ENCODE results near the gene PIK3R3. TPM values are rescaled to one million over a fixed set of nuclear protein-coding genes. Genes with fewer than 3 reads are reported as not detected.

The PIK3R3 gene
- total and polyA plus RNA-seq, 9 of the 15 experiments (the other 6 are each of a cell fraction or from before 2014, with no cell fraction given), result 1.4 to 7.7 (median 4.6) TPM

DNA sequence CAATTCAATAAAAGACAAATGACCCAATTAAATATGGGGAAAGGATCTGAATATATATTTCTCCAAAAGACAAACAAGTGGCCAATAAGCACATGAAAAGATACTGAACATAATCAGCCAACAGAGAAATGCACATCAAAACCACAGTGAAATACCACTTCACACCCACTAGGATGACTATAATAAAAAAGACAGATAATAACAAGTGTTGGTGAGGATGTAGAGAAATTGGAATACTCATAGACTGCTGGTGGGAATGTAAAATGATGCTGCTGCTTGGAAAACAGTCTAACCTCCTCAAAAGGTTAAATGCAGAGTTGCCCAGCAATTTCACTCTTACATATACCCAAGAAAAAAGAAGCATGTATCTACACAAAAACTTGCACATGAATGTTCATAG is 48.9 kb downstream of the PIK3R3 start:
- intact Hi-C loops (cut with micrococcal nuclease), result no loop called here

More for the DNA sequence above, 48.9 kb downstream of the PIK3R3 start:
- Histone ChIP-seq H3K27ac (ENCODE audit: extremely low read depth, low read depth, low read length) (no peak overlapping the region), H3K9me3 (replicated peaks; ENCODE audit: control insufficient read depth, insufficient read depth, low read depth, low read length) (no peaks in the 10 kb centered on the region), H2AFZ (ENCODE audit: low read depth, low read length) (no peak overlapping the region), H3K27me3 (ENCODE audit: control insufficient read depth in 2 of 2, insufficient read depth in 2 of 2, low read length in 2 of 2) (no peaks in the 10 kb centered on the region), H3K4me2 (ENCODE audit: insufficient read depth, low read length) (no peak overlapping the region), H3K4me1 (replicated peaks in 1 of 2; ENCODE audit: control insufficient read depth in 2 of 2, insufficient read depth in 2 of 2, low read length in 2 of 2) (no peaks in the 10 kb centered on the region), H3K36me3 (ENCODE audit: control insufficient read depth, insufficient read depth, low read length) (no peaks in the 10 kb centered on the region), H4K20me1 (replicated peaks; ENCODE audit: control insufficient read depth, insufficient read depth, low read length) (no peaks in the 10 kb centered on the region), H3K9ac (ENCODE audit: insufficient read depth in 1 of 2, low read depth in 2 of 2, low read length in 2 of 2) (no peak overlapping the region), H3K79me2 (ENCODE audit: control insufficient read depth, insufficient read depth, low read length) (no peaks in the 10 kb centered on the region), H3K4me3 (no peak overlapping the region), H3K9me1 (ENCODE audit: control insufficient read depth, insufficient read depth, low read length) (no peaks in the 10 kb centered on the region)
- CTCF ChIA-PET (ENCODE audit: low intra/inter-chr PET ratio), result no interaction called here
- no TSS peak for BruUV-seq (replicated peaks)
- in situ Hi-C loops (cut with MboI), result no loop called here
- TF ChIP-seq, protein P1, sequence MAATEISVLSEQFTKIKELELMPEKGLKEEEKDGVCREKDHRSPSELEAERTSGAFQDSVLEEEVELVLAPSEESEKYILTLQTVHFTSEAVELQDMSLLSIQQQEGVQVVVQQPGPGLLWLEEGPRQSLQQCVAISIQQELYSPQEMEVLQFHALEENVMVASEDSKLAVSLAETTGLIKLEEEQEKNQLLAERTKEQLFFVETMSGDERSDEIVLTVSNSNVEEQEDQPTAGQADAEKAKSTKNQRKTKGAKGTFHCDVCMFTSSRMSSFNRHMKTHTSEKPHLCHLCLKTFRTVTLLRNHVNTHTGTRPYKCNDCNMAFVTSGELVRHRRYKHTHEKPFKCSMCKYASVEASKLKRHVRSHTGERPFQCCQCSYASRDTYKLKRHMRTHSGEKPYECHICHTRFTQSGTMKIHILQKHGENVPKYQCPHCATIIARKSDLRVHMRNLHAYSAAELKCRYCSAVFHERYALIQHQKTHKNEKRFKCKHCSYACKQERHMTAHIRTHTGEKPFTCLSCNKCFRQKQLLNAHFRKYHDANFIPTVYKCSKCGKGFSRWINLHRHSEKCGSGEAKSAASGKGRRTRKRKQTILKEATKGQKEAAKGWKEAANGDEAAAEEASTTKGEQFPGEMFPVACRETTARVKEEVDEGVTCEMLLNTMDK (IDR thresholded peaks at IDR 0.05; ENCODE audit: borderline replicate concordance, insufficient read depth, low read depth, low read length, poor library complexity, severe bottlenecking), result no peak
- TF ChIP-seq, protein P2, sequence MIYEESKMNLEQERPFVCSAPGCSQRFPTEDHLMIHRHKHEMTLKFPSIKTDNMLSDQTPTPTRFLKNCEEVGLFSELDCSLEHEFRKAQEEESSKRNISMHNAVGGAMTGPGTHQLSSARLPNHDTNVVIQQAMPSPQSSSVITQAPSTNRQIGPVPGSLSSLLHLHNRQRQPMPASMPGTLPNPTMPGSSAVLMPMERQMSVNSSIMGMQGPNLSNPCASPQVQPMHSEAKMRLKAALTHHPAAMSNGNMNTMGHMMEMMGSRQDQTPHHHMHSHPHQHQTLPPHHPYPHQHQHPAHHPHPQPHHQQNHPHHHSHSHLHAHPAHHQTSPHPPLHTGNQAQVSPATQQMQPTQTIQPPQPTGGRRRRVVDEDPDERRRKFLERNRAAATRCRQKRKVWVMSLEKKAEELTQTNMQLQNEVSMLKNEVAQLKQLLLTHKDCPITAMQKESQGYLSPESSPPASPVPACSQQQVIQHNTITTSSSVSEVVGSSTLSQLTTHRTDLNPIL (CRISPR knock-in tag; IDR thresholded peaks at IDR 0.05), result no peak
- TF ChIP-seq NR4A1 (CRISPR knock-in tag; IDR thresholded peaks at IDR 0.05) (no peak), NR4A1 (tag; IDR thresholded peaks at IDR 0.05) (no peak), PCBP2 (IDR thresholded peaks at IDR 0.05; ENCODE audit: low read depth, low read length, poor library complexity, severe bottlenecking) (no peak), RBM25 (IDR thresholded peaks at IDR 0.05; ENCODE audit: low read depth, low read length, severe bottlenecking) (peak; percentile 31), RCOR1 (IDR thresholded peaks at IDR 0.05; ENCODE audit: borderline replicate concordance in 1 of 2, low read depth in 2 of 2, low read length in 2 of 2) (no peak), MIER1 (IDR thresholded peaks at IDR 0.05; ENCODE audit: low read depth) (no peak)
- no peak for DNase-seq (ENCODE audit: extremely low read depth in 1 of 4, low spot score in 3 of 4)
- ATAC-seq, result no peak
- POLR2A ChIA-PET, result no interaction called here
- FAIRE-seq, result no peak

Measured in K562 (cell line).